Lower leg skin (tissue), 3 donors: Measurements from ENCODE around the gene PIGL.

Source experiments
- CTCF ChIP-seq, 3 donors: fragments of 450-650 bp; IDR thresholded peaks; one replicate each; pipeline ENCODE4 v1.5.1; 2016; ENCODE audit warnings: antibody characterized with exemption in 3 of 3, mild to moderate bottlenecking in 3 of 3, moderate library complexity in 2 of 3
- POLR2A ChIP-seq, 2 donors: fragments of 450-650 bp; IDR thresholded peaks; one replicate each; pipeline ENCODE4 v1.6.1; 2016 to 2017; ENCODE audit warnings: antibody characterized with exemption in 2 of 2, mild to moderate bottlenecking in 1 of 2, moderate library complexity in 1 of 2

GRCh38 chr17:16282522-16282921 is 65.5 kb downstream of the PIGL start:
- TF ChIP-seq CTCF (IDR thresholded peaks at IDR 0.05) (no peak), POLR2A (IDR thresholded peaks at IDR 0.05) (no peak)
